22Rv1 (cell line): ENCODE measurements around the gene ARHGEF18.

Experiments used
- CTCF ChIP-seq: fragments of 450-650 bp; IDR thresholded peaks from 2 replicates; pipeline ENCODE4 v1.5.1; 2017; ENCODE audit warnings: mild to moderate bottlenecking
- ZFX ChIP-seq: fragments of 450-650 bp; IDR thresholded peaks from 2 replicates; pipeline ENCODE4 v1.6.1; 2017; ENCODE audit warnings: antibody characterized with exemption, borderline replicate concordance

GRCh38 chr19:7382694-7383093 is 34.0 kb downstream of the ARHGEF18 start:
- TF ChIP-seq CTCF (no peak), ZFX (no peak)
